ENCODE measurements around the gene SLC7A8.

GRCh38 chr14:23110579-23111365, 72.7 kb downstream of the SLC7A8 start:
- TF ChIP-seq ZBTB7A (IDR thresholded peaks at IDR 0.05; ENCODE audit: low read depth) (no peak), TAF1 (IDR thresholded peaks at IDR 0.05; ENCODE audit: low read depth) (no peak), EP300 (IDR thresholded peaks at IDR 0.05; ENCODE audit: borderline replicate concordance) (no peak), FOXM1 (IDR thresholded peaks at IDR 0.05; ENCODE audit: borderline replicate concordance, low read depth) (no peak), RAD21 (IDR thresholded peaks at IDR 0.05; ENCODE audit: low read depth) (no peak), CEBPB (IDR thresholded peaks at IDR 0.05) (no peak), YY1 (IDR thresholded peaks at IDR 0.05; ENCODE audit: low read depth) (no peak), USF1 (IDR thresholded peaks at IDR 0.05) (no peak), MAX (IDR thresholded peaks at IDR 0.05) (no peak), CREB1 (IDR thresholded peaks at IDR 0.05; ENCODE audit: low read depth) (no peak), EGR1 (IDR thresholded peaks at IDR 0.05) (no peak)

Data from Ishikawa (cell line).